LNCaP clone FGC (cell line): Measurements from ENCODE around the gene ZNF710.

Source experiments
- DNase-seq: peaks from one replicate; pipeline ENCODE4 v3.0.0-alpha.2; 2011; ENCODE audit warnings: low read depth
- H3K4me3 ChIP-seq: 2 replicates; pipeline ENCODE4 v1.5.1; 2011; ENCODE audit warnings: mild to moderate bottlenecking, low read depth, low read length, control low read depth
- CTCF ChIP-seq: IDR thresholded peaks from 2 replicates; pipeline ENCODE4 v1.5.1; 2012; ENCODE audit warnings: mild to moderate bottlenecking; ENCODE audit not compliant: control insufficient read depth, insufficient read depth; ENCODE audit errors: extremely low read depth

Gene ZNF710

GRCh38 chr15:90003736-90004135 is 2.6 kb downstream of the ZNF710 start:
- H3K4me3 ChIP-seq = no peak overlapping the region
- no peak for TF ChIP-seq CTCF
- no peak for DNase-seq

- H3K4me3 ChIP-seq = no peak overlapping the region
- no peak for TF ChIP-seq CTCF
- no peak for DNase-seq
These were observed 3.1 kb downstream of the ZNF710 start for GRCh38 chr15:90004252-90004651.

GRCh38 chr15:90004671-90005070 is 3.5 kb downstream of the ZNF710 start:
- no peak for DNase-seq
- no peak for TF ChIP-seq CTCF
- H3K4me3 ChIP-seq = no peak overlapping the region

GRCh38 chr15:90006217-90007075 is 5.3 kb downstream of the ZNF710 start:
- no peak for TF ChIP-seq CTCF
- no peak for DNase-seq

GRCh38 chr15:90007076-90007460 is 5.9 kb downstream of the ZNF710 start:
- TF ChIP-seq CTCF = no peak
- H3K4me3 ChIP-seq = no peak overlapping the region
- DNase-seq = no peak

More at GRCh38 chr15:90006217-90007075, 5.3 kb downstream of the ZNF710 start:
- H3K4me3 ChIP-seq = no peak overlapping the region

GRCh38 chr15:90008607-90009006 is 7.5 kb downstream of the ZNF710 start:
- no peak overlapping the region for H3K4me3 ChIP-seq
- TF ChIP-seq CTCF = no peak
- no peak for DNase-seq
